ENCODE results near the gene PSORS1C2.

Gene PSORS1C2

GRCh38 chr6:31092769-31093505, 45.9 kb downstream of the PSORS1C2 start:
- Histone ChIP-seq H3K27ac (no peak overlapping the region), H3K79me2 (ENCODE audit: insufficient read depth, low read depth) (no peaks in the 10 kb centered on the region), H3K27me3 (ENCODE audit: insufficient read depth, low read depth) (no peaks in the 10 kb centered on the region), H3K4me3 (IDR thresholded peaks at IDR 0.05; ENCODE audit: insufficient read depth, low read depth, low read length) (no peak overlapping the region), H3K9ac (no peak overlapping the region), H4K20me1 (ENCODE audit: insufficient read depth) (no peaks in the 10 kb centered on the region), H2AFZ (ENCODE audit: low read depth) (no peak overlapping the region), H3K4me1 (ENCODE audit: low read depth, poor library complexity, severe bottlenecking) (no peaks in the 10 kb centered on the region), H3K4me2 (no peak overlapping the region), H3K36me3 (ENCODE audit: insufficient read depth) (no peaks in the 10 kb centered on the region)
- no peak for TF ChIP-seq CTCF (conservative IDR thresholded peaks at IDR 0.05; ENCODE audit: low read depth, low read length)

GRCh38 chr6:31092238-31092637, 46.6 kb downstream of the PSORS1C2 start:
- Histone ChIP-seq H3K9ac (no peak overlapping the region), H3K79me2 (ENCODE audit: insufficient read depth, low read depth) (no peaks in the 10 kb centered on the region), H3K4me2 (no peak overlapping the region), H4K20me1 (ENCODE audit: insufficient read depth) (no peaks in the 10 kb centered on the region), H2AFZ (ENCODE audit: low read depth) (no peak overlapping the region), H3K36me3 (ENCODE audit: insufficient read depth) (no peaks in the 10 kb centered on the region), H3K27ac (no peak overlapping the region), H3K4me1 (ENCODE audit: low read depth, poor library complexity, severe bottlenecking) (peaks cover 4% of the 10 kb centered on the region), H3K4me3 (IDR thresholded peaks at IDR 0.05; ENCODE audit: insufficient read depth, low read depth, low read length) (no peak overlapping the region), H3K27me3 (ENCODE audit: insufficient read depth, low read depth) (no peaks in the 10 kb centered on the region)
- no peak for TF ChIP-seq CTCF (conservative IDR thresholded peaks at IDR 0.05; ENCODE audit: low read depth, low read length)

DNA sequence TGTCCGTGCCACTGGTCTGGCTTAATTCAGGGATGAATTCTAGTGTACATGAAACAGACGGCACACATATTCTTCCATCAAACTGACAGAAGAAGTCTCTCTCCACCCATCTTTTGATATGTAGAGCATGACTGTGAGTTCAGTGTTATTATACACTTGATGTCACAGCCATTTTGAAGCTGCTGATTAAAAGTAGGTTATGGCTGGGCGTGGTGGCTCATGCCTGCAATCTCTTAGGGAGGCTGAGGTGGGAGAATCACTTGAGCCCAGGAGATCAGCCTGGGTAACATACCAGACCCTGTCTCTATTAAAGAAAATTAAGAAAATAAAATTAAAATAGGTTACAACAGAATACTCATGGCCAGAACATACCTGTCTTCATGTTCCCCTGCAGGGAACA, 47.2 kb downstream of the PSORS1C2 start:
- no peak overlapping the region for H2AFZ ChIP-seq (ENCODE audit: low read depth)
- no peaks in the 10 kb centered on the region for H3K79me2 ChIP-seq (ENCODE audit: insufficient read depth, low read depth)
- H3K4me2 ChIP-seq: no peak overlapping the region
- peaks cover 4% of the 10 kb centered on the region for H3K4me1 ChIP-seq (ENCODE audit: low read depth, poor library complexity, severe bottlenecking)
- no peaks in the 10 kb centered on the region for H4K20me1 ChIP-seq (ENCODE audit: insufficient read depth)
- TF ChIP-seq CTCF (conservative IDR thresholded peaks at IDR 0.05; ENCODE audit: low read depth, low read length): no peak
- no peaks in the 10 kb centered on the region for H3K36me3 ChIP-seq (ENCODE audit: insufficient read depth)
- H3K4me3 ChIP-seq (IDR thresholded peaks at IDR 0.05; ENCODE audit: insufficient read depth, low read depth, low read length): no peak overlapping the region
- no peak overlapping the region for H3K27ac ChIP-seq
- H3K9ac ChIP-seq: no peak overlapping the region
- H3K27me3 ChIP-seq (ENCODE audit: insufficient read depth, low read depth): no peaks in the 10 kb centered on the region

GRCh38 chr6:31090973-31091364, 47.9 kb downstream of the PSORS1C2 start:
- Histone ChIP-seq H2AFZ (ENCODE audit: low read depth) (no peak overlapping the region), H3K4me3 (IDR thresholded peaks at IDR 0.05; ENCODE audit: insufficient read depth, low read depth, low read length) (no peak overlapping the region), H3K27ac (no peak overlapping the region), H4K20me1 (ENCODE audit: insufficient read depth) (no peaks in the 10 kb centered on the region), H3K27me3 (ENCODE audit: insufficient read depth, low read depth) (no peaks in the 10 kb centered on the region), H3K79me2 (ENCODE audit: insufficient read depth, low read depth) (no peaks in the 10 kb centered on the region), H3K36me3 (ENCODE audit: insufficient read depth) (no peaks in the 10 kb centered on the region), H3K4me2 (no peak overlapping the region), H3K4me1 (ENCODE audit: low read depth, poor library complexity, severe bottlenecking) (peaks cover 4% of the 10 kb centered on the region), H3K9ac (no peak overlapping the region)
- no peak for TF ChIP-seq CTCF (conservative IDR thresholded peaks at IDR 0.05; ENCODE audit: low read depth, low read length)

Measured in KMS-11 (cell line).